GM18502 (cell line): ENCODE measurements around the gene PLB1.

Experiments
- ATAC-seq: cut with Tn5 transposase; IDR thresholded peaks from one replicate; pipeline ENCODE4 v1.9.1; 2021; ENCODE audit warnings: mild to moderate bottlenecking; ENCODE audit not compliant: unreplicated experiment, poor library complexity

The PLB1 gene

DNA sequence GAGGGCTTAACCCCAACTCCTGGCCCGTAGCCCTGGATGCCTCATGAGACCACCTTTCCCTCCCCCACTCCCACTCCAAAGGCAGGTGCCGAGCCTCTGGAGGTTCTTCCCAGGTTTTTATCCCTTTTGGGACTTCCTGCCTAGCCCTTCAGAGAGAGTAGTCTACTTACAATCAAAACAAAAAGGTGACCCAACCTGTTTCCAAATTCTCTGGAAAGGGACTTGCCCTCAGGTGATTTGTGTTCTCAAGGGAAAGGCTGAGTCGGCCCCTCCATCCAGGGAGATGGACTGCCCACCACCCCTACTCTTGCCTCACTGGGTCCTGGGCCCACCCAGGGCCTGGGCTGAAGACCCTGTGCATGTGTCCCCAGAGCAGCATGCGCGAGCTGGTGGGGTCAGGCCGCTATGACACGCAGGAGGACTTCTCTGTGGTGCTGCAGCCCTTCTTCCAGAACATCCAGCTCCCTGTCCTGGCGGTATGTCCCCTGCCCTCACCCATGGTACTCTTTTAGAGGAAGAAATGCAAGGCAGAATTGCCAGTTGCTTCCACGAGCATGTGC, 108.5 kb downstream of the PLB1 start:
- ATAC-seq = no peak

DNA sequence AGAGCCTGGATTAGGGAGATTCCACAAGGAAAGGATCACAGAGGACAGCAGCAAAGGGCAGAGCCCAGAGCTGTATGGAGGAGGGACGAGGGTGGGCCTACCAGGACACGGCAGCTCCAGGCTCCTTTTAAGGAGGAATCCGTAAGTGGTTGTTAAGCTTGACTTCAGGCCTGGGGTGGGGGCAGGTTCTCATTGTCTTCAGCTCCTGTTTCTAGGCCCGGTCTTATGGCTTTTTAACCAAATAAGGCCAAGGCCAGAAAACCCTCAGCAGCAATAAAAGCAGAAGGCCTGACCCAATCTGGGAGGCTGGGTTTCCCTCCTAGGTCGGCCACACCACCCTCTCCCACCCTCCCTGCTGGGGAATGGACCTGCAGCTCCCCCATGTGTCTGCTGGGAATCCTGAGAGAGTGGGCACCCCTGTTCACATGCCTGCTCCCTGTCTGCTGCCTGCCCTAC, 111.2 kb downstream of the PLB1 start:
- no peak for ATAC-seq

GRCh38 chr2:28607730-28608499, 112.1 kb downstream of the PLB1 start:
- ATAC-seq = no peak

DNA sequence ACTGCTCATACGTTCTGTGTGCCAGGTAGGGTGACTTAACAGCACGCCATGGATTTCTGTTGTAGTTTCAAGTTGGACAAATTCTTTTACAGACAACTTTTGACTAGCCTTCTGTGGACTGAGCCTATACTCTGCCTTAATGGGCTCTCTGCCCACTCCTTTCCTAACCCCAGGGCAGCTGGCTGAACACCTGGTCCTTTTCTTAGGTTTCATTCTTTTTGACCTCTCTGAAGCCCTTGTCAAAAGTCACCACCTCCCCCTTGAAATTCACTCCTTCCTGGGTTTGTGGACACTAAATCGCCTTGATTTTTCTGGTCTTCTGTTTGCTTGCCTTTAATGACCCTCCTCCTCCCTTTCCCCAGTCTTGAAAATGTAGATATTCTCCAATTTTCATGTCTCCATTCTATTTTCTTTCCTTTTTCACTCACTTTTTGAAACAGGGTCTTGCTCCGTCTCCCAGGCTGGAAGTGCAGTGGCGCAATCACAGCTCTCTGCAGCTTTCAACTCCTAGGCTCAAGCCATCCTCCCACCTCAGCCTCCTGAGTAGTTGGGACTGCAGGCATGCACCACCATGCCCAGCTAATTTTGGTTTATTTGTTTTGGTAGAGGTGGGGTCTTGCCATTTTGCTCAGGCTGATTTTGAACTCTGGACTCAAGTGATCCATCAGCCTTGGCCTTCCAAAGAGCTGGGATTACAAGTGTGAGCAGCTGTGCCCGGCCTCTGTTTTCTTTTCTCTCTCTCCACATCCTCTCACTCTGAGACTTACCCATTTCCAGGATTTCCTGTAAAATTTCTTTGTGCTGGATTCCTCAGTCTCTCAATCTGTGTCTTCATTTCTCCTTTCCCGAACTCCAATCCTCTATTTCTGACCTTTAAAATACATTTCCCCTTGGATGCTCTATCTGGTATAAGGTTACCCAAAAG, 112.9 kb downstream of the PLB1 start:
- no peak for ATAC-seq

DNA sequence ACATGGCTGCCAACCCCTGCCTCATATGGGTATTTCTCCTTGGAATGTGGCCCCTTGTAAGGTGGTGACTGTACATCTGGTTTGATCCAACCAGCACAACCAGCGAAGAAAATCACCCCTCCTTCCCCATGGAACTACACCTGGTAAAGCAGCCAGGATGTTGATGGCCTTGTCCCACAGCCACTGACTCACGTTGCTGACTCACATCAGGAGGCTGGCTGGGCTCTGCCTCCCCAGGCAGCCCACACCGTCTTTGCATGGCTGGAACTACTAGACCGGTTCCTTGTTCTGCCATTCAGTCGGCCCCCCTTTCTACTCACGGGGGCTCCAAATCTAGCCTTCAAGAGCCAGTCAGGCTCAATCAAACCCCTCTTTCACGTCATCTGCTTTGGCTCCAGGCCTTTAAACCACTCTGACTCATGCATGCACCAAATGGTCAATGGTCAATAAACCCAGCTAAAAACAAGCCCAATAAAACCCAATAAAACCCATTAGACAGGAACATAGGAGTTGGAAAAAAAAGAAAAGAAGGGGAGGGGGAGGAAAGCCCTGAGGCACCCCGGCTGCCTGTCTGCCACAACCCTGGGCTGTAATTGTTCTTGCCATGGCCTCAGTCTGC, 114.8 kb downstream of the PLB1 start:
- peak; percentile 52 for ATAC-seq

DNA sequence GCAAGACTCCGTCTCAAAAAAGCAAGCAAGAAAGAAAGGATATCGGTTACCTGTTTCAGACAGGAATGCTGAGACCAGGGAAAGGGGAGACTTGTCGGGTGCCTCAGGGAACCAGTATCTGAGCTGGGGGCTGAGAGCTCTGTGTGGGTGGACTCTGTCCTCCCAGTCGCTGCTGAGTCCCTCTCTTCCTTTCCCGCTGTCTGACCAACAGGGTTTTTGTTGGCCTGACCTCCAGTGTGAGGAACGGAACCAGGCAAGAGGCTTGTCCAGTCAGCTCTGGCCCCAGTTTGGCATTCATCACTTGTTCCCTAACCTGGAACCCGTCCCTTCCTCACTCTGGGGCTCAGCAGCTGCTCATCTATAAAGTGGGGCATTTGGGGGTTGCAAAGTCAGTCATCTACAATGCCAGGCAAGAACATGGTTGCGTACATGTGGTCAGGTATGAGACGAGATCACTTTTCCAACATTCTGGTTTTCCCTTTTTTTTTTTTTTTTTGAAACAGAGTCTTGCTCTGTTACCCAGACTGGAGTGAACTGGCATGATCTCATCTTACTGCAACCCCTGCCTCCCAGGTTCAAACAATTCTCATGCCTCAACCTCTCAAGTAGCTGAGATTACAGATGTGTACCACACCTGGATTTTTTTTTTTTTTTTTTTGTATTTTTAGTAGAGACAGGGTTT, 116.4 kb downstream of the PLB1 start:
- no peak for ATAC-seq

DNA sequence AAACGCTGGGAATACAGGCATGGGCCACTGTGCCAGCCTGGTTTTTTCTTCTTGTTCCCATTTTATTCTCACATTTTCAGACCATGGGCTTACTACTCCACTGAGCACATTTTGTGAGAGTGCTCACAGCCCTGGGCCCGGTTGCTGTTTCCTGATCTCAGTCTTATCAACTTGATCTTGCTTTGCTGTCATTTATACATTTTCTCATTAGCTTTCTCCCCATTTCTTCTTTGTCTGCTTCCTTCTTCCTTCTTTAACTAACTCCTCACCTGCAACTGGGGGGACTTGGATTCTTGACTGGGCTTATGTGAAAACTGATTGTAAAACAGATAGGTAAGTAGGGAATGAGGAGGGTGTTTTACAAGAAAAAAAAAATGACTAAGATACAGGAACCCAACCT, 117.3 kb downstream of the PLB1 start:
- no peak for ATAC-seq

DNA sequence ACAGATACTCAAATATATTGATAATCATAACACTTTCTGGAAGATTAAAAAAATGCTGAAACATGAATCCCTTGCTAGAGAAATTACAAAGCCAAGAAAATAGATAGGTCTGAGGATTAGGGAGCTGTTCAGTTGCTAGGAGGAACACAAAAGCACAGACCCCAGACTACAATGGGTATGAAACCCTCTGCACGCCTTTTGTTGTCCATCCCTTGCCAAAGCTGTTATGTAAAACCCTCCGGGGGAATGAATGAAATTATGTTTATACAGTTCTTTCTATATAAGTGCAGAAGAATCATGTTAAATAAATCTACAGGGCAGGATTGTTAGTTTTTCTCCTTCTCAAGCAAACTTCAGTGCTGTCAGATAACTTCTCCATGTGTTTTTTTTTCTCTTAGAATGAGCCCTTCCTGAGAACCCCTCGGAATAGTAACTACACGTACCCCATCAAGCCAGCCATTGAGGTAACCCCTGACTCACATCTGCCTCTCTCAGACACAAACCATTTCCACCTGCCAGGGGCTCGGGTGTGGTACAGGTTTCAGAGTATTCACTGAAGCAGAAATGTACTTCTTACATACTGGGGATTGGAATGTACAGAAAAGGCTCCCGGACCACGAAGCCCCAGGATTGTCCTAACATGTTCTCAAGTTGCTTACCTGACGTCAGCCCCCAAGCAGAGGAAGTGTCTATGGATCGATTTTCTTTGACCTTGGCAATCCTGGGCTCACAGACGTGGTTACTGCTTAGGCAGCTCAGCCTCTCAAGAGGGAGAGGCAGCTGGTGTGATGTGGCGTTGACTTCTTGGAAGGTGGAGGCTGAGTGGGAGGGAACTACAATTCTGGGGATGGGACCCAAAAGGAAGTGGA, 118.0 kb downstream of the PLB1 start:
- ATAC-seq = no peak

DNA sequence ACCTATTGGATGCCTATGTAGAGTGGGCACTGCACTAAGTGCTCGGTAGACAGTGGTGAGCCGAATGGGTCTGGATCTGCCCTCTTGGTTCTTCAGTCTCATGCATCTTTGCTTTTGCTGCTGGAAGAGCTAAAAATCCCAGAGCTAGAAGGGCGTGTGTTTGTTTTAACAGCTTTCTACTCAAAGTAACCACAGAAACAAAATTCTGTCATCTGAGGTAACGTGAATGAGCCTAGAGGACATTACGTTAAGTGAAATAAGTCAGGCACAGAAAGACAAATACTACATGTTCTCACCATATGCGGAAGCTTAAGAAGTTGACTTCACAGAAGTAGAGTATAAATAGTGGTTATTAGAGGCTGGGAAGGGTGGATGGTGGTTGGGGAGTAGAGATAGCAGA, 119.8 kb downstream of the PLB1 start:
- no peak for ATAC-seq

- ATAC-seq = no peak
These were observed 120.6 kb downstream of the PLB1 start for GRCh38 chr2:28616396-28616999.

- no peak for ATAC-seq
These were observed 121.8 kb downstream of the PLB1 start for GRCh38 chr2:28617502-28618184.

GRCh38 chr2:28618221-28619141, 122.6 kb downstream of the PLB1 start:
- ATAC-seq = no peak

GRCh38 chr2:28619213-28620196, 123.6 kb downstream of the PLB1 start:
- no peak for ATAC-seq

DNA sequence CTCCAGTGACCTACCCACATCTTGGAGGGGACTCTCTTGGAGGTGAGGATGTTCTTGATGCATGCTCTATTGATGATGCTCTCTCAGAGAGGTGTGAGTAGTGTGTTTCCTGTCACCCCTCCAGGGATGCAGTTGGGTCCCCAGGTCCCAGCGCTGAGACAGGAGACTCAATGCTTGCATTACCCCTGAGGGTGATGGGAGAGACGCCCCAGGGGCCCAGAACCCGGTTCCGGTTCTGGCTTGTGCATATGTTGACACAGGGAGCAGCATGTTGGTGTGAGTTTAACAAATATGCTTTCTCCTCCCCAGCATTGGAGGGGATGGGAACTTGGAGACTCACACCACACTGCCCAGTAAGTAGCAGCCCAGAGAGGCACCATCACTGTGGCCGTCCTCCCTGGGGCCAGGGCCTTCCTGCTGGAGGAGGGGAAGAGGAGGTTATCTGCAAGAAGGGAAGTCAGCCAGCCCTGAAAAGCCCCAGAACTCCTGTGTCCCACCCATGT, 124.5 kb downstream of the PLB1 start:
- no peak for ATAC-seq

DNA sequence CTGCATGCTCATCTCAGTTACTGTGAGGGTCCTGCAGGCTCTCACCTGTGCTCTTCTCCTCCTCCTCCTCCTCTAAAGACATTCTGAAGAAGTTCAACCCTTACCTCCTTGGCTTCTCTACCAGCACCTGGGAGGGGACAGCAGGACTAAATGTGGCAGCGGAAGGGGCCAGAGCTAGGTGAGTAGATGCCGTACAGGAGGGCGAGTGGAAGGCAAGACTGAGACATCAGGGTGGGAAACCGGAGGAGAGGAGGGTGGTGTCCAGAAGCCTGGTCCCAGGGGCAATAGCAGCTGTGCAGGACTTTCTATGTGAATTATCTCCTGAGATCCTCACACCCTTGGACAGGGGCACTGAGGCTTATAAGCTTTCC, 124.9 kb downstream of the PLB1 start:
- ATAC-seq = no peak
